NCI-H510A treated with DMSO at 0.1 percent for 48 hours (cell line): ENCODE results near the gene TDRD7.

ENCODE experiments used
- DNase-seq: peaks from one replicate; lab custom pipeline; 2025; lab: John Stamatoyannopoulos, UW

The TDRD7 gene

DNA sequence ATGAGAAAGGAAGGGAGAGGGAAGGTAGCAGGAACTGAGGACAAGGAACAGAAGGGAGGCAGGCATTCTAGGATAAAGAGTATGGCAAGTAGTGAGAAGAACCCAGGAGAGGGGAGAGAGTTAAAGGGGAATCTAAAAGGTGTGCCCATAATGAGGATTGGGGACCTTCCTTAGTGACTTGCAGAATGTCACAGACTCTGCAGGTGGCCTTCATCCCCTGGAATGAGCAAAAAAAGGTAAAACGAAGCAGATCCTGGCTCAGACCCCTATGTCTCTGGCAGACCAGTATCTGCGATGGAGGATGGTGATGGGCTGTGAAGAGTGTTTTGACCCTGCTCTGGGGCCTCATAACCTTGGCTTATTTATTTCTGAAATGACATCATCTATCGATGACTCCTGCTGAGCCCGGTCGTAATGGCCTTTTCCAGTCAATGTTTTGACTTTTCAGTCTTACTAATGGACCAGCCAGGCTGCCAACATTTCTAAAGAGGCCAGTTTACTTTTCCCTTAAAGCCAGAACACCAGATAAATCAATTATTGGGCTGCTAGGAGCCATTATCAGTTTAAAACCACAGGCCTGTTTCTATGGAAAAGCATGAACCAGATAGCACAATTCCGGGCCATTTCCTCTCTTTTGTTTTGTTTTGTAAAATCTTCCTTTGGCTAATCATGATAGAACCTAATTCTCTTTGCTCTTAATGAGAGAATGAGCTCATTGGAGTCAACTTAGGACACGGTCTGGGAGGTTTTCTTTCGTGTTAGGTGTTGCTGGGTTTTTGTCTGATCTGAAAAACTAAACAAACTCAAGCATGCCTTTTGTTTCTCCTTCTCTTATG lies 92.7 kb downstream of the TDRD7 start:
- DNase-seq = no peak

GRCh38 chr9:97505845-97506244 lies 93.9 kb downstream of the TDRD7 start:
- no peak for DNase-seq

DNA sequence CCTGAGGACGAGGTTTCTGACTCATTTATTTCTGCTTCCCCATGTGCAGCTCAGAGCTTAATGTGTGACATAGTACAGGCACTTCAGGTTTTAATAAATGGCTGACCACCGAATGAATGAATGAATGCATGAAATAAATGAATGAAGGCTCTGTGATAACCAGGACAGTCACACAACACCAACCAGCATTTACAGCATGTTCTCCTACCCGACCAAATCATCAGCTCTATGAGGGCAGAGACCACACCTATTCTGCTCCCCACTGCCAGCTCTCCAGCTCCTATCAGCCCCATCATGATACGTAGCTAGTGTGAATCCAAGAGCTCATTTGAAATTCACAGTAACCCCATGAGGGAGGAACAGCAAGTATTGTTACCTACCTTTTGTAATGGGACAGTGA lies 94.4 kb downstream of the TDRD7 start:
- no peak for DNase-seq

- DNase-seq = no peak
Measured at GRCh38 chr9:97506787-97507186, 94.9 kb downstream of the TDRD7 start.

DNA sequence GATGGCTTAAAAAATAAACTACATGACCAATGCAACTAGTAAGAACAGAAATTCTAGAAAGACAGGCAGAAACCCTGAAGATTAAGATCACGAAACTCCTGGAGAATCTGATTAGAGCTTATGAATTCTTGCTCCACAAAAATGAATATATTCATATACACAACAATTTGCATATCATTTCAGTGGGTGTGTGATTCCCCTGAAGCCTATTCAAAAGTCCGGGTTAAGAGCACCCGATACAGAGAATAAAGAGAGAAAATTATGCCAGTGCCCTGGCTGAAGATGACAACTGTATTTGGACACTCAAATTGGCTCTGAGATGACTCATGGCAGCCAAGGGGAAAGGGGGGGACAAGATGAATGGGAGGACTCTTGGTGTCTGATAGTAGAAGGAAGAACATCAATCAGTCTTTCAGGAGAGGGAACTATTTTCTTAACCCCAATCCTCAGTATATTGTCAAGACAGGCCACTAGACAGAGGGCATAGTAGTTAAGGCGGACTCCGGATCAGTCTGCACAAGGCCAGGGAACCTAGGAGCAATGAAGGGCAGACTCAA lies 95.6 kb downstream of the TDRD7 start:
- DNase-seq = no peak

- DNase-seq = no peak
Measured at GRCh38 chr9:97508852-97509251, 97.0 kb downstream of the TDRD7 start.

DNA sequence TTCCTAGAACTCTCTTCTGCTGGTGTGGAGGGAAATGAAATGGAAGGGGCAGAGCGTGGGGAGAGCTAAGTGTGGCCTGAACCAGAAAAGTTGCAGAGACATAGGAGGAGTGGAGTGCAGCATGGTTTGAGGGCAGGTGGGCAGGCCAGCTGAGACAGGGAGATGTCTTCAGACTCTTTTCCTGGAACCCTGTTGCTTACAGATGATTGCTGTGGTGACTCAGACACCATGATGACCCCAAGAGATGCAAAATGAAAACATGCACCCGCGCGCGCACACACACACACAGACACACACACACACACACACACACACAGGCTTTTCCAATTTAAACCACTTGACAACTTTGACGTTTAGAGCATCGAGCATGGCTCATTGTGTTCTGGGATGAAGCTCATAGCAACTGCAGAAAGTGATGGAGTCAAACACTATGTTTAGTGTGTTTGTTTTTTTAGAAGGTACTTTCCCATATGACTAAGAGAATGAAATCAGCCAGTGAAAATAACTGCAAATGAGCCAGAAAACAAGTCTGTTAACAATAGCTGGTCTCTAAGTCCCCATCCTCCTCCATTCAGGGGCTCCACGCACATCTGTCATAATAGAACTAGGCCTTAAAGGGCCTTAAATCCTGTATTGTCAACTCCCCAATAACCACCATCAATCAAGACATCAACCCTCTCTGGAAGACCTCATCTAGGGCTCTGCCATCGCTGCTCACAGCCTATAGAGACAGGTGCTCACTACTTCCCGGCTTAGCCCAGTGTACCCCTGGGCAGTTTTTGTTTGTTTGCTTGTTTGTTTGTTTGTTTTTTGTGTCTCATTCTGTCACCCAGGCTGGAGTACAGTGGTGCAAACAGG lies 99.1 kb downstream of the TDRD7 start:
- DNase-seq = no peak

DNA sequence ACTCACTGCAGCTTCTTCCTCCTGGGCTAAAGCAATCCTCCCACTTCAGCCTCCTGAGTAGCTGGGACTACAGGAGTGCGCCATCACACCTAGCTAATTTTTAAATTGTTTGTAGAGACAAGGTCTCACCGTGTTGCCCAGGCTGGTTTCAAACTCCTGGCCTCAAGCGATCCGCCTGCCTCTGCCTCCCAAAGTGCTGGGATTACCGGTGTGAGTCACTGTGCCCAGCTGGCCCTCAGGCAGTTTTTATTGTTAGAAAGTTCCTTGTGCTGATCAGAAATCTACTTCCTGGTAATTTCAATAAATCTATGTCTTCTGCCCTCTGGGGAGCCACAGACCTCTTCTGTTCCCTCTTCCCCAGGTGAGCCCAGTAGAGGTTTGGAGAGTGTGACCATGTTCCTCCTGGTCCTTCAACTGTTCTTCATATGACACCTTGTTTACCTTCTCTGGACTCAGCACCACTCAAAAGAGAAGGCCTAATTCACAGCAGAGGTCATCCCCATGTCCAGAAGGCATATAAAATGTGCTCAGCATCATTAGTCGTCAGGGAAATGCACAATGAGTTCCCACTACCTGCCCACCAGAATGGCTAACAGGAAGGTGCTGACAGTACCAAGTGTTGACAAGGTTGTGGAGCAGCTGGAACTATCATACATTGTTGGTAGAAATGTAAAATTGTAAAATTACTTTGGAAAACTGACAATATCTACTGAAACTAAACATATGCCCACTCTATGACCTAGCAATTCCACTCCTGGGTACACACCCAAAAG lies 99.9 kb downstream of the TDRD7 start:
- DNase-seq = no peak

- DNase-seq = no peak
Measured at GRCh38 chr9:97512966-97513560, 101.2 kb downstream of the TDRD7 start.

GRCh38 chr9:97514531-97514930 lies 102.6 kb downstream of the TDRD7 start:
- DNase-seq = no peak

DNA sequence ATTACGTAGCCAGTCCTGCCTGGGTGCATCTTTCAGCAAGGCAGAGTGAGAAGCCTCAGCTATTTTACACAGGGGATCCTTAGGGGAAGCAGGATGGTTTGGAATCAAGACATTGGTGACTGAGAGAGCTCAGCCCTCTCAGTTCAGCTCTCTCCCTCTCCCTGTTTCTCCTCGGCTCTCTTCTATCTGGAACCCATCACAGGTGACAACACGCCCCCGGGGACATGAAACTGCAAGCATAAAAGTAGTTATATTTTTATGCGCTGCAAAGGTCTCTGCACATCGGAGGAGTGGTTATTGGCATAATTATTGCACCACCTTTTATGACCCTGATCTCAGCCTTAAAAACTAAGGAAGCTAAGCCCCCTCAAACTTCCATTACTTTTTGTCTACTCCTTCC lies 103.8 kb downstream of the TDRD7 start:
- no peak for DNase-seq

DNA sequence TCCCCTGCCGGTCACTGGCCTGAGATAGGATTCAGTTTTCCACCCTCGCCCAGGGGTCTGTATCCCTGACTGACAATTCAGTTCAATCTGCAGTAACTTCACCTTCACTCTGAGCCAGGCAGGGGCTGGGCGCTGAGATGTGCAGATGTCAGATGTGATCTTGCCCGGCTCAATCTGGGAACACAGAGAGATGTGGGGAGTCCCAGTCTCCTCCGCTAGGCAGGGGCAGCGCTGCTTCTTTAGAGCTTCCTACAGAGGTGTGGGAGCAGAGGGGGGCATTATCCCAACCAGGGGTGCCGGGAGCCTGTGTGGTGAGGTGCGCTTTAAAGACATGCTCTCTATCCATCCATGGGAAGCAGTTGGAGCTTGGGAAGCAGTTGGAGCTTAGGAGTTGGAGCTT lies 104.2 kb downstream of the TDRD7 start:
- DNase-seq = no peak

- DNase-seq = no peak
Measured at GRCh38 chr9:97517331-97518089, 105.6 kb downstream of the TDRD7 start.

DNA sequence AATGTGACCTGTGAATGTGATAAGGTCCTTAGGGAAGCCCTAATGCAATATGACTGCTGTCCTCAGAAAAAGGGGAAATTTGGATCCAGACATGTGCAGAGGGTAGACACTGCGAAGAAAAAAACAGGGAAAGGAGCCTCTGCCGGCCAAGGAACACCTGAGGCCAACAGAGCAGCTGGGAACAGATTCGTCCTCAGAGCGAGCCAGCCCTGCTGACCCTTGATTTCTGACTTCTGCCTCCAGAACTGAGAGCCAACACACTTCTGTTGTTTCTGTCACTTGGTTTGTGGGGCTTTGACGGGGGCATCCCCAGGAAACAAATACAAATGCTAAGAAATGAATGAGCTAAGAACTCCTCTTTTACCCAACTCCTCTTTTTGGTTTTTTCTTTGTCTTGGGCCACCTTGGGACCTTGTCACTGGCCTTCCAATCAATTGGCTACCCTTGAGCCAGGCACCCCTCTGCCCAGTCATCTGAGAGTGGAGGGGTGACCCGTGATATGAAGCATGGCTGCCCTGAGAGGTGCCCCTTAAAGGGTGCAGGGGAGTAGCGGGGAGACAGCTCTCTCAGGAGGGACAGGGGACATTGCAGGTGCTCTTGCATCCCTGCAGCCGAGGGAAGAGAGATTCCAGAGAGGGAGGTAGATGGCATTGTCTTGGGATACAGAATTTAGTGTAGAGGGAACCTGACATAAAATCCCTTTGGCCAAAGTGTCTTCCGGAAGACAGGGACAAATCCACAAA lies 106.4 kb downstream of the TDRD7 start:
- no peak for DNase-seq

DNA sequence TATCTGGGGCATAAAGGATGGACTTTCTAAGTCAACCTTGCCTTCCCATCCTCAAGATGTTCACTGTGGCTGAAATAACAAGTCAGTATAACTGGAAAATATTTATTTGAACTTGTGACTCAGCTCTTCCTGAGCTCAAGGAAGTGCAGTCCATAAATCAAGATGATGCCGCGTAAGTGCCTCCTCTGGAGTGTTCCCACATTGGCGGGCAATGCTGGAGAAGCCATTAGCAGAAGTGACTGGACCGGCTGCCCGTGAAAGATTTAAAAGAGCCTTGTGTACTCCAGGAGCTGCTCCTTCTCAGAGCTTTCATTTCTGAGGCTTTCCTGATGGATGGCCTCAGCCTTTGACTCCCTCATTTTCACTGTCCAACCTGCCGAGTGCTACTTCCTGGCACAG lies 107.0 kb downstream of the TDRD7 start:
- DNase-seq = peak; percentile 76

DNA sequence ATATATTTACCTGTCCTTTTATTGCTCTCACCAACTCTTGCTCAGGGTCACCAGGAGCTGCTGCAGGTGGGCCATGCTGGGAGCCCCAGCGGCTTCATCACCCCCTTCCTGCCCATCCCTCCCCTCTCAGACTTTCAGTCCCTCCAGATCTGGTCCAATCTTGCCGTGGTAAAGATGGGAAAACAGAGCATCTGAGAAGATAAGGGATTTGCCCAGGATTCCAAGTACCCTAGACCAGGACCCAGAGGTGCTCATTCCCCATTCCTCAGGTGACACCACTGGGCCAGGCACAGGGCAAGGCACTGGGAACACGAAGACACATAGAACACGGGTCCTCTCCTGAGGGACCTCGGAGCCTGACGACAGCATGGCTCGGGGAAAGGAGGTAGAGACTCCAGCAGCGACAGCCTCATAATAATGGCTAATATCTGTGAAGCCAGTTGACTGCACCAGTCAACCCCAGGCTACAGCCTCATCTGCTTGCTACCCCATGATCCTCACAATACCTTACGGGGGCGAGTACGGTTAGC lies 107.6 kb downstream of the TDRD7 start:
- no peak for DNase-seq

- no peak for DNase-seq
Measured at GRCh38 chr9:97521576-97522333, 109.9 kb downstream of the TDRD7 start.

DNA sequence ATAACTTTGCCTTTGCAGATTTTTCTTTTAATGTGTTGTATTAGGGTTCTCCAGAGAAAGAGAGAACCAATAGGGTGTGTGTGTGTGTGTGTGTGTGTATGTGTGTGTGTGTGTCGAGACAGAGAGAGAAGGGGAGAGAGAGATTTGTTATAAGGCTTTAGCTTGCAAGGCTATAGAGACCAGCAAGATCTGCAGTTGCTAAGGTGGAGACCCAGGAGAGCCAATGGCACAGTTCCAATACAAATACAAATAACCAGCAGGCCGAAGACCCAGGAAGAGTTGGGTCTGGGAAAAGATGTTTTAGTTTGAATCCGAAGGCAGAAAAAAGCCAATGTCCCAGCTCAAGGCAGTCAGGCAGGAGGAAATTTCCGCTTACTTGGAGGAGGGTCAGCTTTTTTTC lies 112.5 kb downstream of the TDRD7 start:
- DNase-seq = peak; percentile 16

GRCh38 chr9:97525451-97525850 lies 113.6 kb downstream of the TDRD7 start:
- DNase-seq = no peak
